ES-I3 (cell line): ENCODE measurements around the gene DDAH1.

Experiments
- H3K36me3 ChIP-seq: 2 replicates; pipeline ENCODE4 v1.6.1; 2013; ENCODE audit warnings: mild to moderate bottlenecking, low read length, control low read depth, moderate library complexity; ENCODE audit not compliant: insufficient read depth
- H3K4me1 ChIP-seq: 2 replicates; pipeline ENCODE4 v1.6.1; 2013; ENCODE audit warnings: mild to moderate bottlenecking, control low read depth, low read length; ENCODE audit not compliant: insufficient read depth
- H3K9ac ChIP-seq: 2 replicates; pipeline ENCODE4 v1.6.1; 2013; ENCODE audit warnings: low read depth, mild to moderate bottlenecking, low read length, moderate library complexity
- H3K9me3 ChIP-seq: 2 replicates; pipeline ENCODE4 v1.6.1; 2013; ENCODE audit warnings: mild to moderate bottlenecking, low read length, moderate library complexity; ENCODE audit not compliant: control insufficient read depth, insufficient read depth

Gene DDAH1

GRCh38 chr1:85378534-85378933, 86.4 kb downstream of the DDAH1 start:
- Histone ChIP-seq H3K36me3 (no peaks in the 10 kb centered on the region), H3K9ac (no peak overlapping the region), H3K9me3 (0 out of 2 replicates have a peak, but pooled peaks cover 2% of the 10 kb centered on the region), H3K4me1 (peaks cover 16% of the 10 kb centered on the region)

- H3K4me1 ChIP-seq: peaks cover 21% of the 10 kb centered on the region
- H3K9ac ChIP-seq: no peak overlapping the region
- no peaks in the 10 kb centered on the region for H3K9me3 ChIP-seq
- H3K36me3 ChIP-seq: no peaks in the 10 kb centered on the region
Observed at GRCh38 chr1:85376356-85376755, 88.6 kb downstream of the DDAH1 start.

- no peak overlapping the region for H3K9ac ChIP-seq
- peaks cover 27% of the 10 kb centered on the region for H3K4me1 ChIP-seq
- no peaks in the 10 kb centered on the region for H3K9me3 ChIP-seq
- H3K36me3 ChIP-seq: no peaks in the 10 kb centered on the region
Observed at GRCh38 chr1:85375493-85375892, 89.5 kb downstream of the DDAH1 start.

GRCh38 chr1:85374160-85374559, 90.8 kb downstream of the DDAH1 start:
- no peak overlapping the region for H3K9ac ChIP-seq

GRCh38 chr1:85373378-85373708, 91.6 kb downstream of the DDAH1 start:
- no peaks in the 10 kb centered on the region for H3K9me3 ChIP-seq
- H3K9ac ChIP-seq: no peak overlapping the region
- peaks cover 27% of the 10 kb centered on the region for H3K4me1 ChIP-seq

More at GRCh38 chr1:85374160-85374559, 90.8 kb downstream of the DDAH1 start:
- H3K36me3 ChIP-seq: no peaks in the 10 kb centered on the region
- no peaks in the 10 kb centered on the region for H3K9me3 ChIP-seq
- H3K4me1 ChIP-seq: peaks cover 27% of the 10 kb centered on the region

GRCh38 chr1:85372683-85373377, 92.1 kb downstream of the DDAH1 start:
- no peaks in the 10 kb centered on the region for H3K9me3 ChIP-seq
- H3K4me1 ChIP-seq: peaks cover 27% of the 10 kb centered on the region
- no peak overlapping the region for H3K9ac ChIP-seq
- no peaks in the 10 kb centered on the region for H3K36me3 ChIP-seq

More at GRCh38 chr1:85373378-85373708, 91.6 kb downstream of the DDAH1 start:
- H3K36me3 ChIP-seq: no peaks in the 10 kb centered on the region

- Histone ChIP-seq H3K9me3 (no peaks in the 10 kb centered on the region), H3K4me1 (peaks cover 33% of the 10 kb centered on the region), H3K36me3 (no peaks in the 10 kb centered on the region), H3K9ac (no peak overlapping the region)
Observed at GRCh38 chr1:85371021-85371420, 93.9 kb downstream of the DDAH1 start.

- Histone ChIP-seq H3K36me3 (no peaks in the 10 kb centered on the region), H3K9me3 (no peaks in the 10 kb centered on the region), H3K9ac (no peak overlapping the region), H3K4me1 (peaks cover 14% of the 10 kb centered on the region)
Observed at GRCh38 chr1:85368073-85368770, 96.7 kb downstream of the DDAH1 start.

- Histone ChIP-seq H3K9ac (no peak overlapping the region), H3K4me1 (peaks cover 12% of the 10 kb centered on the region), H3K36me3 (no peaks in the 10 kb centered on the region), H3K9me3 (no peaks in the 10 kb centered on the region)
Observed at GRCh38 chr1:85366391-85367170, 98.4 kb downstream of the DDAH1 start.

- Histone ChIP-seq H3K4me1 (peaks cover 8% of the 10 kb centered on the region), H3K36me3 (no peaks in the 10 kb centered on the region), H3K9me3 (no peaks in the 10 kb centered on the region), H3K9ac (no peak overlapping the region)
Observed at GRCh38 chr1:85365851-85366250, 99.1 kb downstream of the DDAH1 start.

- Histone ChIP-seq H3K9ac (no peak overlapping the region), H3K4me1 (peaks cover 5% of the 10 kb centered on the region; the same call in 1 of the 2 replicates), H3K36me3 (no peaks in the 10 kb centered on the region), H3K9me3 (no peaks in the 10 kb centered on the region)
Observed at GRCh38 chr1:85363521-85363920, 101.4 kb downstream of the DDAH1 start.

- peaks cover 5% of the 10 kb centered on the region; the same call in 1 of the 2 replicates for H3K4me1 ChIP-seq
- no peak overlapping the region for H3K9ac ChIP-seq
- no peaks in the 10 kb centered on the region for H3K9me3 ChIP-seq
- no peaks in the 10 kb centered on the region for H3K36me3 ChIP-seq
Observed at GRCh38 chr1:85363092-85363491, 101.9 kb downstream of the DDAH1 start.

GRCh38 chr1:85361606-85362296, 103.2 kb downstream of the DDAH1 start:
- no peaks in the 10 kb centered on the region for H3K9me3 ChIP-seq
- no peaks in the 10 kb centered on the region for H3K36me3 ChIP-seq
- H3K9ac ChIP-seq: no peak overlapping the region
- peaks cover 2% of the 10 kb centered on the region; the same call in 1 of the 2 replicates for H3K4me1 ChIP-seq
